Liver (tissue), 9 donors: ENCODE data around the gene OR52I2. TPM values are rescaled to one million over a fixed set of nuclear protein-coding genes. Genes with fewer than 3 reads are reported as not detected.

Experiments
- DNase-seq: peaks from one replicate; pipeline ENCODE4 v3.0.0-alpha.2; 2017; ENCODE audit warnings: low spot score
- H3K27ac ChIP-seq, 2 donors: one replicate each; pipeline ENCODE4 v1.7.0; 2013; ENCODE audit warnings: inconsistent platforms in 2 of 2, low read length in 2 of 2, control low read depth in 1 of 2, low read depth in 1 of 2, mild to moderate bottlenecking in 1 of 2
- H3K27me3 ChIP-seq, 4 donors: one replicate each; pipeline versions ENCODE4 v1.6.1 to v1.7.0; 2013; ENCODE audit warnings: low read length in 3 of 4, inconsistent platforms in 1 of 4, mild to moderate bottlenecking in 1 of 4, moderate library complexity in 1 of 4; ENCODE audit not compliant: control insufficient read depth in 4 of 4, insufficient read depth in 4 of 4
- H3K36me3 ChIP-seq, 4 donors: one replicate each; pipeline versions ENCODE4 v1.6.1 to v1.7.0; 2013; ENCODE audit warnings: low read length in 3 of 4, mild to moderate bottlenecking in 3 of 4, low read depth in 1 of 4, moderate library complexity in 1 of 4; ENCODE audit not compliant: control insufficient read depth in 4 of 4, insufficient read depth in 3 of 4
- H3K4me1 ChIP-seq, 4 donors: one replicate each; pipeline versions ENCODE4 v1.6.1 to v1.7.0; 2013; ENCODE audit warnings: low read length in 3 of 4, mild to moderate bottlenecking in 3 of 4, moderate library complexity in 1 of 4; ENCODE audit not compliant: control insufficient read depth in 4 of 4, insufficient read depth in 4 of 4
- H3K4me3 ChIP-seq, 3 donors: one replicate each; pipeline versions ENCODE4 v1.6.1 to v1.7.0; 2013; ENCODE audit warnings: low read length in 3 of 3, control low read depth in 1 of 3, low read depth in 1 of 3, mild to moderate bottlenecking in 1 of 3
- H3K9ac ChIP-seq, 2 donors: one replicate each; pipeline ENCODE4 v1.7.0; 2013; ENCODE audit warnings: low read length in 2 of 2, mild to moderate bottlenecking in 2 of 2, moderate library complexity in 2 of 2, control low read depth in 1 of 2, low read depth in 1 of 2
- H3K9me3 ChIP-seq, 4 donors: one replicate each; pipeline versions ENCODE4 v1.6.1 to v1.7.0; 2013; ENCODE audit warnings: low read length in 3 of 4; ENCODE audit not compliant: control insufficient read depth in 4 of 4
- ATF3 ChIP-seq: IDR thresholded peaks from 2 replicates; pipeline ENCODE4 v1.6.1; 2016; ENCODE audit warnings: antibody characterized with exemption
- FOXA1 ChIP-seq: IDR thresholded peaks from 2 replicates; pipeline ENCODE4 v1.6.1; 2016; ENCODE audit warnings: antibody characterized with exemption
- FOXA2 ChIP-seq: IDR thresholded peaks from 2 replicates; pipeline ENCODE4 v1.6.1; 2016; ENCODE audit warnings: antibody characterized with exemption
- HNF4A ChIP-seq, 2 donors: conservative IDR thresholded peaks; 2 replicates each; pipeline ENCODE4 v1.6.1; 2016; ENCODE audit warnings: antibody characterized with exemption in 2 of 2, mild to moderate bottlenecking in 2 of 2
- HNF4G ChIP-seq: IDR thresholded peaks from 2 replicates; pipeline ENCODE4 v1.6.1; 2016; ENCODE audit warnings: antibody characterized with exemption
- JUND ChIP-seq, 2 donors: IDR thresholded peaks; 2 replicates each; pipeline ENCODE4 v1.6.1; 2016; ENCODE audit warnings: antibody characterized with exemption in 2 of 2
- MAX ChIP-seq: IDR thresholded peaks from 2 replicates; pipeline ENCODE4 v1.6.1; 2016; ENCODE audit warnings: antibody characterized with exemption
- RAD21 ChIP-seq, 2 donors: IDR thresholded peaks; 2 replicates each; pipeline ENCODE4 v1.6.1; 2016; ENCODE audit warnings: antibody characterized with exemption in 2 of 2, mild to moderate bottlenecking in 2 of 2
- SP1 ChIP-seq: IDR thresholded peaks from 2 replicates; pipeline ENCODE4 v1.6.1; 2018; ENCODE audit warnings: antibody characterized with exemption, mild to moderate bottlenecking
- TAF1 ChIP-seq: conservative IDR thresholded peaks from 2 replicates; pipeline ENCODE4 v1.6.1; 2016; ENCODE audit warnings: antibody characterized with exemption, mild to moderate bottlenecking
- YY1 ChIP-seq: IDR thresholded peaks from 2 replicates; pipeline ENCODE4 v1.6.1; 2016; ENCODE audit warnings: antibody characterized with exemption, mild to moderate bottlenecking
- WGBS: extraction: QIAGEN DNeasy Blood & Tissue Kit; methylation state at CpG from one replicate; pipeline ENCODE4 v1.1.7; 2013; 5-methylcytosine and 5-hydroxymethylcytosine counted together
- polyA plus RNA-seq, 2 donors: library from polyadenylated mRNA; stranded (reverse) in 1 of 2; unstranded in 1 of 2; fragments of 200-250 nt in 1 of 2; fragments of >200 nt in 1 of 2; fragmentation: Nextera tagmentation in 1 of 2; extraction: Ambion mirVana in 1 of 2; gene quantifications; one replicate each; pipeline versions ENCODE4 v1.2.1 to v1.2.3, GENCODE V29; 2013 to 2015
- total RNA-seq, 2 donors: library from RNA; depleted of rRNA; stranded (reverse); fragments of >200 nt; gene quantifications; one replicate each; pipeline ENCODE4 v1.2.3, GENCODE V29; 2014
- TF ChIP-seq, protein P1 (sequence below): IDR thresholded peaks from 2 replicates; pipeline ENCODE4 v1.6.1; 2016; ENCODE audit warnings: antibody characterized with exemption
- TF ChIP-seq, protein P2 (sequence below): fragments of 150-350 bp; IDR thresholded peaks from 2 replicates; pipeline ENCODE4 v1.5.1; 2017; ENCODE audit warnings: improper control_type of control experiment, low read depth, low read length; ENCODE audit not compliant: missing input control
- TF ChIP-seq, protein P3 (sequence below): IDR thresholded peaks from 2 replicates; pipeline ENCODE4 v1.6.1; 2016; ENCODE audit warnings: antibody characterized with exemption, mild to moderate bottlenecking
- donor health status: healthy.
- donor health status: healthy.
- donor health status: healthy.
- donor health status: healthy.
- donor health status: healthy.

The OR52I2 gene
- total and polyA plus RNA-seq, 4 donors = under 0.01 TPM; not detected in 3

GRCh38 chr11:4580124-4580523 is 1.4 kb upstream of the OR52I2 start:
- no peaks in the 10 kb centered on the region for H3K9me3 ChIP-seq
- no peaks in the 10 kb centered on the region for H3K4me1 ChIP-seq
- DNase-seq = no peak
- TF ChIP-seq, protein P1, sequence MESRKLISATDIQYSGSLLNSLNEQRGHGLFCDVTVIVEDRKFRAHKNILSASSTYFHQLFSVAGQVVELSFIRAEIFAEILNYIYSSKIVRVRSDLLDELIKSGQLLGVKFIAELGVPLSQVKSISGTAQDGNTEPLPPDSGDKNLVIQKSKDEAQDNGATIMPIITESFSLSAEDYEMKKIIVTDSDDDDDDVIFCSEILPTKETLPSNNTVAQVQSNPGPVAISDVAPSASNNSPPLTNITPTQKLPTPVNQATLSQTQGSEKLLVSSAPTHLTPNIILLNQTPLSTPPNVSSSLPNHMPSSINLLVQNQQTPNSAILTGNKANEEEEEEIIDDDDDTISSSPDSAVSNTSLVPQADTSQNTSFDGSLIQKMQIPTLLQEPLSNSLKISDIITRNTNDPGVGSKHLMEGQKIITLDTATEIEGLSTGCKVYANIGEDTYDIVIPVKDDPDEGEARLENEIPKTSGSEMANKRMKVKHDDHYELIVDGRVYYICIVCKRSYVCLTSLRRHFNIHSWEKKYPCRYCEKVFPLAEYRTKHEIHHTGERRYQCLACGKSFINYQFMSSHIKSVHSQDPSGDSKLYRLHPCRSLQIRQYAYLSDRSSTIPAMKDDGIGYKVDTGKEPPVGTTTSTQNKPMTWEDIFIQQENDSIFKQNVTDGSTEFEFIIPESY = no peak
- no peak for TF ChIP-seq ATF3
- TF ChIP-seq, protein P2, sequence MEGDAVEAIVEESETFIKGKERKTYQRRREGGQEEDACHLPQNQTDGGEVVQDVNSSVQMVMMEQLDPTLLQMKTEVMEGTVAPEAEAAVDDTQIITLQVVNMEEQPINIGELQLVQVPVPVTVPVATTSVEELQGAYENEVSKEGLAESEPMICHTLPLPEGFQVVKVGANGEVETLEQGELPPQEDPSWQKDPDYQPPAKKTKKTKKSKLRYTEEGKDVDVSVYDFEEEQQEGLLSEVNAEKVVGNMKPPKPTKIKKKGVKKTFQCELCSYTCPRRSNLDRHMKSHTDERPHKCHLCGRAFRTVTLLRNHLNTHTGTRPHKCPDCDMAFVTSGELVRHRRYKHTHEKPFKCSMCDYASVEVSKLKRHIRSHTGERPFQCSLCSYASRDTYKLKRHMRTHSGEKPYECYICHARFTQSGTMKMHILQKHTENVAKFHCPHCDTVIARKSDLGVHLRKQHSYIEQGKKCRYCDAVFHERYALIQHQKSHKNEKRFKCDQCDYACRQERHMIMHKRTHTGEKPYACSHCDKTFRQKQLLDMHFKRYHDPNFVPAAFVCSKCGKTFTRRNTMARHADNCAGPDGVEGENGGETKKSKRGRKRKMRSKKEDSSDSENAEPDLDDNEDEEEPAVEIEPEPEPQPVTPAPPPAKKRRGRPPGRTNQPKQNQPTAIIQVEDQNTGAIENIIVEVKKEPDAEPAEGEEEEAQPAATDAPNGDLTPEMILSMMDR = no peak
- H3K27me3 ChIP-seq = no peaks in the 10 kb centered on the region
- WGBS = 83% methylated on average over 1 of the region's 1 CpG
- no peak overlapping the region for H3K9ac ChIP-seq
- no peaks in the 10 kb centered on the region for H3K36me3 ChIP-seq
- H3K27ac ChIP-seq = no peak overlapping the region
- H3K4me3 ChIP-seq = no peak overlapping the region

GRCh38 chr11:4589017-4589416 is 7.5 kb downstream of the OR52I2 start:
- DNase-seq = no peak
- WGBS = 70% methylated on average over 3 of the region's 3 CpGs
- H3K4me1 ChIP-seq = no peaks in the 10 kb centered on the region
- no peak overlapping the region for H3K9ac ChIP-seq
- H3K27ac ChIP-seq = no peak overlapping the region
- no peak overlapping the region for H3K4me3 ChIP-seq
- H3K27me3 ChIP-seq = no peaks in the 10 kb centered on the region
- H3K9me3 ChIP-seq = no peaks in the 10 kb centered on the region
- no peak for TF ChIP-seq JUND (IDR thresholded peaks at IDR 0.05)
- TF ChIP-seq FOXA2 = no peak
- no peak for TF ChIP-seq HNF4G
- TF ChIP-seq RAD21 (IDR thresholded peaks at IDR 0.05) = no peak
- no peak for TF ChIP-seq SP1
- TF ChIP-seq, protein P3, sequence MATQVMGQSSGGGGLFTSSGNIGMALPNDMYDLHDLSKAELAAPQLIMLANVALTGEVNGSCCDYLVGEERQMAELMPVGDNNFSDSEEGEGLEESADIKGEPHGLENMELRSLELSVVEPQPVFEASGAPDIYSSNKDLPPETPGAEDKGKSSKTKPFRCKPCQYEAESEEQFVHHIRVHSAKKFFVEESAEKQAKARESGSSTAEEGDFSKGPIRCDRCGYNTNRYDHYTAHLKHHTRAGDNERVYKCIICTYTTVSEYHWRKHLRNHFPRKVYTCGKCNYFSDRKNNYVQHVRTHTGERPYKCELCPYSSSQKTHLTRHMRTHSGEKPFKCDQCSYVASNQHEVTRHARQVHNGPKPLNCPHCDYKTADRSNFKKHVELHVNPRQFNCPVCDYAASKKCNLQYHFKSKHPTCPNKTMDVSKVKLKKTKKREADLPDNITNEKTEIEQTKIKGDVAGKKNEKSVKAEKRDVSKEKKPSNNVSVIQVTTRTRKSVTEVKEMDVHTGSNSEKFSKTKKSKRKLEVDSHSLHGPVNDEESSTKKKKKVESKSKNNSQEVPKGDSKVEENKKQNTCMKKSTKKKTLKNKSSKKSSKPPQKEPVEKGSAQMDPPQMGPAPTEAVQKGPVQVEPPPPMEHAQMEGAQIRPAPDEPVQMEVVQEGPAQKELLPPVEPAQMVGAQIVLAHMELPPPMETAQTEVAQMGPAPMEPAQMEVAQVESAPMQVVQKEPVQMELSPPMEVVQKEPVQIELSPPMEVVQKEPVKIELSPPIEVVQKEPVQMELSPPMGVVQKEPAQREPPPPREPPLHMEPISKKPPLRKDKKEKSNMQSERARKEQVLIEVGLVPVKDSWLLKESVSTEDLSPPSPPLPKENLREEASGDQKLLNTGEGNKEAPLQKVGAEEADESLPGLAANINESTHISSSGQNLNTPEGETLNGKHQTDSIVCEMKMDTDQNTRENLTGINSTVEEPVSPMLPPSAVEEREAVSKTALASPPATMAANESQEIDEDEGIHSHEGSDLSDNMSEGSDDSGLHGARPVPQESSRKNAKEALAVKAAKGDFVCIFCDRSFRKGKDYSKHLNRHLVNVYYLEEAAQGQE = no peak
- no peak for TF ChIP-seq FOXA1
- no peak for TF ChIP-seq MAX
- TF ChIP-seq TAF1 = no peak
- no peak for TF ChIP-seq YY1
- TF ChIP-seq, protein P2 = no peak
- no peak for TF ChIP-seq HNF4A (conservative IDR thresholded peaks at IDR 0.05)
- no peaks in the 10 kb centered on the region for H3K36me3 ChIP-seq
